Medulla oblongata (tissue), 1 donor: ENCODE measurements around the gene IGF1R.

Experiments
- DNase-seq: peaks from one replicate; pipeline ENCODE4 v3.0.0-alpha.2; 2015; ENCODE audit errors: extremely low spot score

IGF1R gene

GRCh38 chr15:98671060-98672008 is 23.0 kb downstream of the IGF1R start:
- peak; percentile 24 for DNase-seq

GRCh38 chr15:98673133-98673532 is 24.8 kb downstream of the IGF1R start:
- DNase-seq, result no peak

- no peak for DNase-seq
Measured at GRCh38 chr15:98674336-98674735, 26.0 kb downstream of the IGF1R start.

GRCh38 chr15:98676586-98677270 is 28.4 kb downstream of the IGF1R start:
- no peak for DNase-seq

GRCh38 chr15:98677345-98678059 is 29.2 kb downstream of the IGF1R start:
- DNase-seq, result no peak

GRCh38 chr15:98678484-98678883 is 30.1 kb downstream of the IGF1R start:
- no peak for DNase-seq

GRCh38 chr15:98681061-98681460 is 32.7 kb downstream of the IGF1R start:
- no peak for DNase-seq

GRCh38 chr15:98682992-98683701 is 34.8 kb downstream of the IGF1R start:
- peak; percentile 20 for DNase-seq

GRCh38 chr15:98683831-98684230 is 35.5 kb downstream of the IGF1R start:
- no peak for DNase-seq

GRCh38 chr15:98684436-98684835 is 36.1 kb downstream of the IGF1R start:
- no peak for DNase-seq

GRCh38 chr15:98684995-98685525 is 36.7 kb downstream of the IGF1R start:
- no peak for DNase-seq

- DNase-seq, result no peak
Measured at GRCh38 chr15:98686983-98687382, 38.6 kb downstream of the IGF1R start.

GRCh38 chr15:98689431-98689861 is 41.1 kb downstream of the IGF1R start:
- DNase-seq, result no peak

- no peak for DNase-seq
Measured at GRCh38 chr15:98690272-98690950, 42.1 kb downstream of the IGF1R start.

GRCh38 chr15:98692213-98692612 is 43.9 kb downstream of the IGF1R start:
- DNase-seq, result no peak

- DNase-seq, result no peak
Measured at GRCh38 chr15:98694161-98694560, 45.8 kb downstream of the IGF1R start.

GRCh38 chr15:98698792-98699191 is 50.5 kb downstream of the IGF1R start:
- no peak for DNase-seq

- DNase-seq, result no peak
Measured at GRCh38 chr15:98699591-98700424, 51.5 kb downstream of the IGF1R start.

- no peak for DNase-seq
Measured at GRCh38 chr15:98700519-98700918, 52.2 kb downstream of the IGF1R start.
